22Rv1 (cell line): ENCODE data around the gene PIGQ.
A peak's percentile ranks its signal among the peaks of the same experiment; 100 is the strongest.

ENCODE experiments used
- H3K27ac ChIP-seq: fragments of 450-650 bp; 2 replicates; pipeline ENCODE4 v1.5.1; 2017
- CTCF ChIP-seq: fragments of 450-650 bp; IDR thresholded peaks from 2 replicates; pipeline ENCODE4 v1.5.1; 2017; ENCODE audit warnings: mild to moderate bottlenecking
- ZFX ChIP-seq: fragments of 450-650 bp; IDR thresholded peaks from 2 replicates; pipeline ENCODE4 v1.6.1; 2017; ENCODE audit warnings: antibody characterized with exemption, borderline replicate concordance

Gene PIGQ

GRCh38 chr16:569445-570254 is at the start of gene PIGQ:
Gene PIGQ, plus strand, starts transcription at chr16:569968. Its CDS starts 4,107 bp downstream, at chr16:574075.
- peak within 1 kb of the TSS; percentile 70 for H3K27ac ChIP-seq
- TF ChIP-seq ZFX, result no peak
- no peak for TF ChIP-seq CTCF

GRCh38 chr16:520847-521246 is 48.9 kb upstream of the PIGQ start:
- H3K27ac ChIP-seq, result no peak overlapping the region
- TF ChIP-seq ZFX (no peak), CTCF (no peak)

- H3K27ac ChIP-seq, result no peak overlapping the region
- TF ChIP-seq CTCF (peak; percentile 20), ZFX (no peak)
Measured at GRCh38 chr16:521381-522210, 48.2 kb upstream of the PIGQ start.

- peak overlapping the region; percentile 94; the same call in 1 of the 2 replicates for H3K27ac ChIP-seq
- no peak for TF ChIP-seq ZFX
- no peak for TF ChIP-seq CTCF
Measured at GRCh38 chr16:522320-523096, 47.3 kb upstream of the PIGQ start.

GRCh38 chr16:523097-523741 is 46.5 kb upstream of the PIGQ start:
- peak overlapping the region; percentile 94; the same call in 1 of the 2 replicates for H3K27ac ChIP-seq

More at GRCh38 chr16:523097-523741, 46.5 kb upstream of the PIGQ start:
- TF ChIP-seq CTCF, result no peak
- no peak for TF ChIP-seq ZFX
